Measurements from ENCODE around the gene SLC10A4.

GRCh38 chr4:48483006-48483776, at the start of gene SLC10A4:
- TF ChIP-seq CTCF (IDR thresholded peaks at IDR 0.05; ENCODE audit: insufficient read depth, low read length, poor library complexity, severe bottlenecking) (no peak), EZH2phosphoT487 (conservative IDR thresholded peaks at IDR 0.05; ENCODE audit: low read length) (no peak)

Data from SU-DHL-6 (cell line).